Activated CD4-positive, alpha-beta T cell treated with anti-CD3 and anti-CD28 coated beads, Interleukin-2, Interleukin-6, amounts not matched to agents 100 ng/mL and 50 ng/mL, durations not matched to agents 16 hours and 8 hours (primary cell): ENCODE data around the gene DRAXIN.

ENCODE experiments used
- DNase-seq: peaks from one replicate; pipeline ENCODE4 v3.0.0-alpha.2; 2020

Gene DRAXIN

DNA sequence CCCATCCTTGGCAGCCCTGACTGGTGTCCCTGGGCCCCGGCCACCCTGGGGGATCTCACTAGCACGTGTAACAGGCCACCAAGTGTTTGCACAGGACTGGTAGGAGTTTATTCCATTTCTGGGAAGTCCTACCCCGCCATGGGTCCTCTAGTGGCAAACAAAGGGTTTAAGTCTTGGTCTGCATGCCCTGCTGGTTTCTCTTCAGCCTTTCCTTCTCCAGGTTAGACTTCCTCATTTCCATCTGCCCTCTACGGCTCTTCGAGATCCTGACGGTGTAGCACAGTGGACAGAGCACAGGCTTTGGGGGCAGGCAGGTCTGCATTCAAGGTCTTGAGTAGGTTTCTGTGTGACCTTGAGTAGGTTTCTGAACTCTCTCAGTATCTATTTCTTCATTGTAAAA is 47.3 kb downstream of the DRAXIN start:
- no peak for DNase-seq

GRCh38 chr1:11740258-11741192 is 49.0 kb downstream of the DRAXIN start:
- peak; percentile 80 for DNase-seq

GRCh38 chr1:11741482-11741881 is 50.0 kb downstream of the DRAXIN start:
- DNase-seq: no peak

DNA sequence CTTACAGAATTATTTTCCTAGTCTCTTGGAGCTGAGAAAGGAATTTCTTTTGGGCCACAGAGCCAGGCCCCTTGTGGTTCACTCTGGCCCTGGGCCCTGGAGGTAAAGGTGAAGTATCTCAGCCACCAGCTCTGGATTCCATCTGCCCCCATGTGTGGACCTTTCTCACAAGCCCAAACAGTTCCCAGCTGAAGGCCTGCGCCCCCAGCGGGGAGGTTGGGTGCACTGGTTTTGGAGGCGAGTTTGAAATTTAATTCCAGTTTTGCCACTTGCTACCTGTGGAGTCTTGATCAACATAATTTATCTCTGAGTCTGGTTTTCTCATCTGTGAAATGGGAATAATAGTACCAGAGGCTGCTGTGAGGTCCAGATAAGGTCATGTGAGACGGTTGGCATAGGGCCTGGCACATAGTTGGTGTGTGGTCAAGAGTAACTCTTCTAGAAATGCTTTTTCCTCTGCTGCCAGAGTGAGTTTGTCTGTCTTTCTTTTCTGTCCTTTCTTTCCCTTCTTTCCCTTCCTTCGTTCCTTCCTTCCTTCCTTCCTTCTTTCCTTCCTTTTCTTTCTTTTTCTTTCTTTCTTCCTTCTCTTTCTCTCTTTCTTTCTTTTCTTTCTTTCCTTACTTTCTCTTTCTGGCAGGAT is 50.5 kb downstream of the DRAXIN start:
- DNase-seq: no peak

GRCh38 chr1:11744287-11744686 is 52.8 kb downstream of the DRAXIN start:
- no peak for DNase-seq

GRCh38 chr1:11746092-11746491 is 54.6 kb downstream of the DRAXIN start:
- DNase-seq: no peak

- DNase-seq: no peak
Observed at GRCh38 chr1:11746795-11747487, 55.4 kb downstream of the DRAXIN start.

GRCh38 chr1:11748294-11749202 is 57.0 kb downstream of the DRAXIN start:
- no peak for DNase-seq

GRCh38 chr1:11749203-11749689 is 57.7 kb downstream of the DRAXIN start:
- DNase-seq: peak; percentile 89

DNA sequence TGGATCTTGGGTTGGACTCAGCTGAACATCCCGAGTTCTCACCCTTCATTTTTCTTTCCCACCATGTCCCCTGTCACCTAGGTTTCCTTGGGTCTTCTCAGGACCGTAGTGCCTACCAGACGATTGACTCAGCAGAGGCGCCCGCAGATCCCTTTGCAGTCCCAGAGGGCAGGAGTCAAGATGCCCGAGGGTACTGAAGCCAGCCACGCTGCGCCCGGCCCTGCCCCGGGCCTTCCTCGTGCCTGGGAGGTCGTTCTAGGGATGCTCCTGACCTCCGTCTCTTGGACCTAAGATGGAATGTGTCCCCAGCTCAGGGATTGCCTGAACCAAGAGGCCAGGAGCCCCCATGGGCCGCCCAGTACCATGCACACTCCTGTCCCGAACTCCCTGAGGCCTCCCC is 58.5 kb downstream of the DRAXIN start:
- no peak for DNase-seq

DNA sequence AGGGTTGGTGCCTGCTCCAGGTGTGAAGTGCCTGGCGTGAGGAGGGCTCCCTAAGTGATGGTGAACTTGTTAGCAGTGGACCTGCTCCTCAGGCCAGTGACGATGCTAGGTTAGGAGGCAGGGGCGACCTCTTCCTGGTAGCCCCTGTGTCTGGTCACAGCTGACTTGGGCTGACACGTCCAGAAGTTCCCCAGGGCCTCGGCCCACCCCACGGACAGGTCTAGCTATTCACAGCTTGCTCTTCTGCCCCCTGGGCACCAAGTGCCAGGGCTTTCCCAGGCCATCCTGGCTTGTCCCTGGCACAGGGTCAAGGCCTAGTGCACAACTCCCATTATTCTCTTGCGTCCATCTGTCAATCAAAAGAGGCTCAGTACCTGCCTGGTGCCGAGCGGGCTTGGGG is 59.6 kb downstream of the DRAXIN start:
- DNase-seq: no peak

GRCh38 chr1:11752359-11753088 is 61.0 kb downstream of the DRAXIN start:
- DNase-seq: no peak

DNA sequence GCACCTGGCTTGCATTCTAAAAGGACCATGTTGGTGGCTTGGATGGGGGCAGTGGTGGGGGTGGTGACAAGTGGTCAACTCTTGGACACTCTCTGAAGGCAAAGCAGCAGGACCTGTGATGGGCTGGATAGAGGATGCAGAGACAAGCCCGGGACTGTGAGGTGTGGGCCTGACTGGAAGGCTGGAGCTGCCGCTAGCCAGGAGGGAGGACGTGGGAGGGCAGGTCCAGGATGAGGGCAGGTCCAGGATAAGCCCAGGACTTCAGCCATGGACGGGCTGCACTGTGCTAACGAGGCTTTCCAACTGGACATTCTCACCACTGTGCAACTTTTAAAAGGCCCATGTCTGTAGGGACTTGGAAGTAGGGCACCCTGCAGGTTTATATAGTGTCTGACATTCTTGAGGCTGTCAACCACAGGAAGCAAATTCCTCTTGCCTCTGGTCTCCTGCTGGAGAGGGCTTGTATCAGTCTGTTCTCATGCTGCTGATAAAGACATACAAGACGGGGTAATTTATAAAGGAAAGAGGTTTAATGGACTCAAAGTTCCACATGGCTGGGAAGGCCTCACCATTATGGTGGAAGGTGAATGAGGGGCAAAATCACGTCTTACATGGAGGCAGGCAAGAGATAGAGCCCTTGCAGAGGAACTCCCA is 62.2 kb downstream of the DRAXIN start:
- DNase-seq: no peak

GRCh38 chr1:11757047-11757446 is 65.5 kb downstream of the DRAXIN start:
- DNase-seq: no peak

GRCh38 chr1:11759791-11760190 is 68.3 kb downstream of the DRAXIN start:
- no peak for DNase-seq

DNA sequence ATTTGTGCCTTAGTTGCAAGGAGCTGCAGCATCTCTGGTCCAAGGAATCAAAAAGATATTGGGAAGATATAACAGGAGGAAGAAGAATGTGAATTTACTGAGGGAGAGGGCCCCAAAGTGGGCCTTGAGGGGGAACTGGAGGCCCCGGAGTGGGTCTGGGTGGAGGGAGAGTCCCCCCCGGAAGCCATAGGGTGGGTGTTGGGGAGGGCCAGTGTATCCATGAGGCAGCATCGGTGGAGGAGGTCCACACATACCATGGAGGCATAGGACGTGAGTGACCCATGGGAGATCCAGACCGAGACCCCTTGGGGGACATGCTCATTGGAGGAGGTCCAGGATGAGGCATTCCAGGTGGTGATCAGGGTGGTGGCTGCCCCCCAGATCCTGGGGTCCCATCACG is 69.8 kb downstream of the DRAXIN start:
- DNase-seq: no peak

DNA sequence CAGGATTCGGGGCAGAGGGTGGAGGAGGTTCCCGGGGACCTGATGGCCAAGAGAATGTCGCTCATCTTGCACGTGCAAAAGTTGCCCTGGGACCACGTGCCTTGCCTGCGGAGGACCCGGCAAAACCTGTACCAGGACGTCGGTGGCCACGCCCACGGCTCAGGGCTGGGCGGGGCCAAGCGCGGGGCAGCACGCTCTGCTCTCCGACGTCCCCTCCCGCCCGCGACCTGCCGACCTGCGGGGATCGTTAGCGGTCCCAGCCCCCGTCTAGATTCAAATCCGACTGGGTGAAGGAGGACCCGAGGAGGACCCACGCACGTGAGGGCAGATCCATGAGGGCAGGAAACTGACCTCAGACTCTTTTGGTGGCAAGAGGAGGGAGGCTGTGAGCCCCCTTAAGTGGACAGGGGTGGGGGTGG is 70.5 kb downstream of the DRAXIN start, which contains the start of gene C1orf167:
C1orf167 (plus strand) TSS at position 206 of the 419 bp plus-strand sequence. CDS start 2,208 bp downstream, outside the sequence.
- DNase-seq: peak; percentile 25

DNA sequence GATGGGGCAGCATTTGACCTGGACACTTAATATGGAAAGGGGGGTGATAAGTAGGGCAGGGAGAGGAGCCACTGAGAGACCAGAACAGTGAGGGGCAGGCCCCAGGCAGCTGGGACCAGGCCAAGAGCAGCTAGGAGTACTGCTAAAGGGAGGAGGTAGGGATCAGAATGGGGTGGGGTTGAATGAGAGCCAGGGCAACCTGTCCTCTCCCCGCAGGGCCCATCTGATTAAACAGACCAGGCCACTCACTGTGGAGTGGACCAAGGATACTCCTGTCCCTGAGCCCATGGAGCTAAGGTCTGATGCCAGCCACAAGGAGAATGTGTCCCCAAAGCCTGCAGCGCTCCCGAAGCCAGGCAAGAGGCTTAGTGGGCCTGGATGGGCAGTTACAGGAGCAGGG is 72.6 kb downstream of the DRAXIN start:
- DNase-seq: no peak

GRCh38 chr1:11764519-11764918 is 73.0 kb downstream of the DRAXIN start:
- DNase-seq: no peak

- no peak for DNase-seq
Observed at GRCh38 chr1:11765661-11766428, 74.3 kb downstream of the DRAXIN start.
